ENCODE measurements around the gene RNF157.

DNA sequence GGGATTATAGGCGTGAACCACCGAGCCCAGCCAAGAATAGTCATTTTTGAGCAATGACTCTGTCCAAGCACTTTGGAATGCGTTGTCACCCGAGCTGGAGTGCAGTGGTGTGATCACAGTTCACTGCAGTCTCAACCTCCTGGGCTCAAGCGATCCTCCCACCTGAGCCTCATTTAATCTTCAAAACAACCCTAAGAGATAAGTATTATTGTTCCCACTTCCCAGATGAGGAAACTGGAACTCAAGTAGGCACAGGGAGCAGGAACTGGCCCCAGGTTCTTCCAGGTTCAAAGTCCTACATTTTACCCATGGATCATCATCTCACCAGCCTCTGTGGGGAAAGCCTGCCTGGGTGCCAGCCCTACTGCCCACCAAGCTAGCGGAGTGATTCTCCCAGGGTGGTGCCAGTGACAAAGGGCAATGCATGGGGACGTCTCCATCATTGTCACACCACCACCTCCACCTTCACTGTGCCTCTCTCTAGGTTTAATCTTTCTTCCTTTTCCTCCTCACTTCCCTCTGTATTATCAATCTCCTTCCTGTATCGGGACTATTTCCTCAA is 11.3 kb upstream of the RNF157 start:
- TF ChIP-seq, protein P1, sequence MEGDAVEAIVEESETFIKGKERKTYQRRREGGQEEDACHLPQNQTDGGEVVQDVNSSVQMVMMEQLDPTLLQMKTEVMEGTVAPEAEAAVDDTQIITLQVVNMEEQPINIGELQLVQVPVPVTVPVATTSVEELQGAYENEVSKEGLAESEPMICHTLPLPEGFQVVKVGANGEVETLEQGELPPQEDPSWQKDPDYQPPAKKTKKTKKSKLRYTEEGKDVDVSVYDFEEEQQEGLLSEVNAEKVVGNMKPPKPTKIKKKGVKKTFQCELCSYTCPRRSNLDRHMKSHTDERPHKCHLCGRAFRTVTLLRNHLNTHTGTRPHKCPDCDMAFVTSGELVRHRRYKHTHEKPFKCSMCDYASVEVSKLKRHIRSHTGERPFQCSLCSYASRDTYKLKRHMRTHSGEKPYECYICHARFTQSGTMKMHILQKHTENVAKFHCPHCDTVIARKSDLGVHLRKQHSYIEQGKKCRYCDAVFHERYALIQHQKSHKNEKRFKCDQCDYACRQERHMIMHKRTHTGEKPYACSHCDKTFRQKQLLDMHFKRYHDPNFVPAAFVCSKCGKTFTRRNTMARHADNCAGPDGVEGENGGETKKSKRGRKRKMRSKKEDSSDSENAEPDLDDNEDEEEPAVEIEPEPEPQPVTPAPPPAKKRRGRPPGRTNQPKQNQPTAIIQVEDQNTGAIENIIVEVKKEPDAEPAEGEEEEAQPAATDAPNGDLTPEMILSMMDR (IDR thresholded peaks at IDR 0.05 in 2 of 3, conservative IDR thresholded peaks at IDR 0.05 in 1 of 3; ENCODE audit: control insufficient read depth in 2 of 3, extremely low read depth in 1 of 3, insufficient read depth in 1 of 3, low read depth in 3 of 3, low read length in 3 of 3): no peak
- TF ChIP-seq SIX5 (IDR thresholded peaks at IDR 0.05; ENCODE audit: low read depth, low read length, severe bottlenecking) (no peak), POLR2A (IDR thresholded peaks at IDR 0.05; ENCODE audit: low read depth, low read length) (no peak), CBX3 (IDR thresholded peaks at IDR 0.05; ENCODE audit: borderline replicate concordance, low read depth) (no peak), FOS (IDR thresholded peaks at IDR 0.05; ENCODE audit: borderline replicate concordance, extremely low read depth, insufficient read length) (no peak)

Data from GM12878 (cell line).